PC-3 (cell line): ENCODE measurements around the gene SLC7A4.

Experiments
- EZH2 ChIP-seq: fragments of 300-600 bp; sonication (generic); IDR thresholded peaks from one replicate; pipeline ENCODE4 v1.6.1; 2017; ENCODE audit warnings: antibody characterized with exemption, mild to moderate bottlenecking, low read length; ENCODE audit not compliant: unreplicated experiment
- EZH2phosphoT487 ChIP-seq: fragments of 300-600 bp; sonication (generic); IDR thresholded peaks from 2 replicates; pipeline ENCODE4 v1.6.1; 2018; ENCODE audit warnings: mild to moderate bottlenecking, antibody characterized with exemption, low read length, borderline replicate concordance
- TF ChIP-seq, protein P1 (sequence below): fragments of 300-600 bp; sonication (generic); conservative IDR thresholded peaks from 2 replicates; pipeline ENCODE4 v1.5.1; 2017; ENCODE audit warnings: antibody characterized with exemption, low read depth, mild to moderate bottlenecking, low read length

DNA sequence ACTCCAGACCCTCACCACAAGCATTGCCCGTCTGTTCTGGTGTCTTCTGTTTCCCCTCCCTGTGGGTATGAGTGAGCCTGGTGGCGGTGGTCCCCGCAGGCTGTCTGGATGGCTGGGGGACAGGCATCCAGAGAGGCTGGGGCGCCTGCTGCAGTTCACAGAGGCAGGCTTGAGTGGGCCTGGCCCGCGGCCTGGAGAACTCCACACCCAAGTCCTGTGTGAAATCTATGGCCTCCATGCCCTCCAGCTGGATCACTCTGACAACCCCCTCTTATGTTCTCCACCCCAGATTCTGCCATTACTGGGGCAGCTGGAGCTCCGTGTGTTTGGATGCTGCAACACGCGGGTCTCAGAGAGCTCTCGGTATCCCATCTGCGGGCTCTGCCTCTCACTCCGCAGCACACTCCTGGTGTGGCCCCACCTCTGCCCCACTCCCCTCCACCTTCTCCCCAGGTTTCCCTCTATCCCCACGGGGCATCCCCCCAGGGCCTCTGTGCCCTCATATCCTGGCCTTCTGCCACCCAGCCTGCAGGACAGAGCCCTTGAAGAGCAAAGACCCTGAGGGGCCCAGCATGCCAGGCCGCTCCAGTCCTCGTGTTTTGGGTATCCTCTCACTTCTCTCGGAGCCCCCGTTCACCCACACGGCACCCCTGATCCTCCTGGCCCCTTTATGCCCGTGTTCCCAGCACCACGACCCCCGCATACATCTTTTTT is 44.7 kb upstream of the SLC7A4 start:
- TF ChIP-seq, protein P1, sequence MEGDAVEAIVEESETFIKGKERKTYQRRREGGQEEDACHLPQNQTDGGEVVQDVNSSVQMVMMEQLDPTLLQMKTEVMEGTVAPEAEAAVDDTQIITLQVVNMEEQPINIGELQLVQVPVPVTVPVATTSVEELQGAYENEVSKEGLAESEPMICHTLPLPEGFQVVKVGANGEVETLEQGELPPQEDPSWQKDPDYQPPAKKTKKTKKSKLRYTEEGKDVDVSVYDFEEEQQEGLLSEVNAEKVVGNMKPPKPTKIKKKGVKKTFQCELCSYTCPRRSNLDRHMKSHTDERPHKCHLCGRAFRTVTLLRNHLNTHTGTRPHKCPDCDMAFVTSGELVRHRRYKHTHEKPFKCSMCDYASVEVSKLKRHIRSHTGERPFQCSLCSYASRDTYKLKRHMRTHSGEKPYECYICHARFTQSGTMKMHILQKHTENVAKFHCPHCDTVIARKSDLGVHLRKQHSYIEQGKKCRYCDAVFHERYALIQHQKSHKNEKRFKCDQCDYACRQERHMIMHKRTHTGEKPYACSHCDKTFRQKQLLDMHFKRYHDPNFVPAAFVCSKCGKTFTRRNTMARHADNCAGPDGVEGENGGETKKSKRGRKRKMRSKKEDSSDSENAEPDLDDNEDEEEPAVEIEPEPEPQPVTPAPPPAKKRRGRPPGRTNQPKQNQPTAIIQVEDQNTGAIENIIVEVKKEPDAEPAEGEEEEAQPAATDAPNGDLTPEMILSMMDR = no peak
- no peak for TF ChIP-seq EZH2phosphoT487
- TF ChIP-seq EZH2 = no peak
